Measurements from ENCODE around the gene SASH1.

Gene SASH1

GRCh38 chr6:148342350-148343046 is at the start of gene SASH1:
Gene SASH1 (plus strand): TSS chr6:148342838. CDS start chr6:148343068, 230 bp downstream.
- DNase-seq (ENCODE audit: low read depth): peak; percentile 62

GRCh38 chr6:148293181-148293995 is 49.2 kb upstream of the SASH1 start:
- DNase-seq (ENCODE audit: low read depth): no peak

DNA sequence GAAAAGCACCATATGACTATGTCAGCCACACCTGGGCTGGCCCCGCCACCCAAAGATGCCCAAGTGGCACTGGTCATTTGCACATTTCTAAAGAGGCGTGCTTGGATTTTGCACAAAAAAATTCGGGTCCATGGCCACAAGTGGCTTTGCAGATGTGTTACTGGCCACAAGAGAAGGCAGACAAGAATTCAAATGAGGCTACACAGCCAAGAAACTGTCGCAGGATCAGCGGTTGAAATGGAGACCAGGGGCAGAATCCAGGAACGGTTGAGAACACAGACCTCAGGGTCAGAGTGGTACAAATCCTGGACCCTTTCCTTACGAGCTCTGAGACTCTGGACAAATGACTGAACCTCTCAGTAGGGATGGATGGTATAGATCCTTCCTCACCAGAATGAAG is 48.6 kb upstream of the SASH1 start:
- DNase-seq (ENCODE audit: low read depth): no peak

DNA sequence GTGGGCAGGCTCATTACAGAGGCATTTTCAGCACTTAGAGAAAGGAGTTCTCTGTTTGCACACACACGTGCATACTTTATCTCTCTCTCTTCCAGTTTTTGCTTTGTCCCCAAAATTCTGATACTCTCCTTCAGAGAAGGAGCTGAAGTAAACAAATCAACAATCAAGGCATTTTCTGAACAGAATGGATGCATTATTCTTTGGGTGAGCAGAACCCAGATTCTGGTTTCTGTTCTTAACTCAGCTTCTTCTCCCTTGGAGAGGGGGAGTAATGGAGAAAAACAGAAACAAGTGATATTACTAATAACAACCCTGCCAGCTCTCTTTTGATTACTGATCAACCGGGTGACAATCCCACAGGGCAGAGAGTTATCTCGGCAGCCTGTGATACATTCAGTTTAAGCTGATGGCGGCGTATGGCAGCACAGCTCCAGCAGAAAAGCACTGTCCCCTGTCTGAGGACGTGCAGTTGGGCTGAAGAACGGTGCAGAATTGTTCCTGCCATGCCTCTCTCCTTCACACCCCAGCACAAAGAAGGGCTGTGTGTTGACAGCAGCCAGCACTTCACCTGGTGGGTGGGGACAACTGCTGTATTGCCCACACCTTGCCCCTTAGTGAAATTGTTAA is 47.3 kb upstream of the SASH1 start:
- no peak for DNase-seq (ENCODE audit: low read depth)

DNA sequence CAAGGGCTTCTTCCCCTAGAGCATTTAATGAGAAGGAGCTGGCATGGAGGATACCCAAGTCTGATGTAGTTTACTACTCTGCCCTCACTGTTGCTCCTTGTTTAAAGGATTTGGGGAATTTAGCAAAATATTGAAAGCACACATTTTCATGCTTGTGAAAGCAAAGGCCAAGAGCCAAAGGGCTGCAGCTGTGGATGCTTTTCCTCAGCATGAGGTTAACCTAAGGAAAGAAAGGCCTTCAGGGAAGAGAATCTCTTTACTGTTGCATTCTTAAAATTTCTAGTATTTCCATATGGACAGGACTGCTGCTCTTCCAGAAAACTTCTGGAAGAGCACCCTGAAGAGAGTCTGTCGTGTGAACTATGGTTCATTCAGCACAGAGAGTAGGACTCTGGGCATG is 45.9 kb upstream of the SASH1 start:
- DNase-seq (ENCODE audit: low read depth): no peak

GRCh38 chr6:148298683-148299082 is 44.0 kb upstream of the SASH1 start:
- no peak for DNase-seq (ENCODE audit: low read depth)

DNA sequence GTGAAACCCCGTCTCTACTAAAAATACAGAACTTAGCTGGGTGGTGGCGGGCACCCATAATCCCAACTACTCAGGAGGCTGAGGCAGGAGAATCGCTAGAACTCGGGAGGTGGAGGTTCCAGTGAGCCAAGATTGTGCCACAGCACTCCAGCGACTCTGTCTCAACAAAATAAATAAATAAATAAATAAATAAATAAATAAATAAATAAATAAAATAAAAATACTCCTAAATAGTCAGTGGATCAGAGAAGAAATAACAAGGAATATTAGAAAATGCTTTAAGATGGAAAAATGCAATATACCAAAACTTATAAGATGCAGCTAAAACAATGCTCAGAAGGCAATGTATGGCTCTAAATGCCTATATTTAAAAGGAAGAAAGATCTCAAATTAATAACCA is 39.0 kb upstream of the SASH1 start:
- DNase-seq (ENCODE audit: low read depth): no peak

DNA sequence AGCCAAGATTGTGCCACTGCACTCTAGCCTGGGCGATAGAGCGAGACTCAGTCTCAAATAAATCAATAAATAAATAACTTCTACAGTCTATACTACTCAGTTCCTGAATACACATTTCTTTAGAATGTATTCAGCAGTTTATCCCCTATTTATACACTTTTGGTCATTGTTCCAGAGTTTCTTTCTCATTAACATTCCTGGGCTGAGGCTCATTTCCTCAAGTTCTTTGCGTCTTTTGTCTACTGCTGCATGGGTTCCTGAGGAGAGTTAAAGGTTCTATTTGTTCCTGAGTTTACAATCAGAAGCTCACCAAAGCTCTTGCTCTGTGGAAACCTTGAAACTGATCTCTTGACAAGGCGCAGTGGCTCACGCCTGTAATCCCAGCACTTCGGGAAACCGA is 37.7 kb upstream of the SASH1 start:
- no peak for DNase-seq (ENCODE audit: low read depth)

DNA sequence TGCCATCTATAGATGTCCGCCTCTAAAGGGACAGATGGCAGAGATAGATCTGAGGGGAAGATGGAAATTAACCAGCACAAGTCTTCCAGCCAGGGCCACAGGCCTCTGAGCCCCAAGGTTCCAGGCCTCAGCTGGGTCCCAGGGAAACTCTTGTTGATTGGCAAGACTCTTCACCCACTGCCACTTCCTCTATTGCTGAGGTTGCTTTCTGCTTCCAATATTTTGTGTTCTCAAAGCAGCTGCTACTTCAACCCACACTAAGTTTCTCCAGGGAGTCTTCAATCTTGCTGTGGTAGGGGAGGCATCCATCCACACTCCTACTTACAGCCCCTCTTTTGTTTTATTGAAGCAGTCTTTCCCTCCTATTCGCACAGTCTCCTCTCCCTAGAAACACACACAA is 36.4 kb upstream of the SASH1 start:
- no peak for DNase-seq (ENCODE audit: low read depth)

- no peak for DNase-seq (ENCODE audit: low read depth)
These were observed 35.2 kb upstream of the SASH1 start for GRCh38 chr6:148307405-148307804.

- no peak for DNase-seq (ENCODE audit: low read depth)
These were observed 33.3 kb upstream of the SASH1 start for GRCh38 chr6:148309301-148309700.

GRCh38 chr6:148311966-148312669 is 30.5 kb upstream of the SASH1 start:
- DNase-seq (ENCODE audit: low read depth): no peak

DNA sequence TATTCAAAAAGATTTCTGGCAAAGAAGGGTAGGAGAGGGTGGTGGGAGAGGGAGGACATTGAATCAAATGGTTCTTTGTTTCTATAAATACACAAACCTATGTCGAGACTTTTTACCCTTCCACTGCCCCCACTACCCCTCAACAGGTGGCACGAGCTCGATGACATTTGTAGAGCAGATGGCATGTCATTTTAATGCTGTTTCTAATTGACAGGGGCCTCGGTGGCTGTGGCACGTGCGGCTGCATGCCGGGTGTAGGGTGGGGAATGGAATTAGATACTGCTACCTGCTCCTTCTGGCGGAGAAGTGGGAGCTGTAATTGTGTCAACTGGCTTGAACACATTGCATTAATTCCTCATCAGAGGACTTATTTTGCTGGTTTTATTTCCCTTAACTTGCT is 29.1 kb upstream of the SASH1 start:
- no peak for DNase-seq (ENCODE audit: low read depth)

DNA sequence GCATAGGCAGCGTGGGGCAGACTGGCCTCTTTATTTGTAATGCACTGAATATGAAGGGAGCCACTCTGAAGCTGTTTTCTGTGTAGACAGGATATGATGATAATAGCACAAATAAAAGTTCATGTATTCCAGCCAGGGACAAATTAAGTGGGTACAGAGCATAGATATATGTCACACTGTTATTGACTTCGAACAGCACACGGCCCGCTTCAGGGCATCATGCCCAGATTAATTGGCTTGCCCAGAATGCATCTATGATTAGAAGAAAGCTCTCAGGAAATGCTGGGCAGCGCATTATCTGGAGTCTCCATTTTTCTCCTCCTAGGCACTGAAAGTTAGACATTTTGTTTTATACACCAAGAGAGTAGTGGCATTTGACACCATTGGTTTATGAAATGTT is 26.3 kb upstream of the SASH1 start:
- DNase-seq (ENCODE audit: low read depth): no peak

DNA sequence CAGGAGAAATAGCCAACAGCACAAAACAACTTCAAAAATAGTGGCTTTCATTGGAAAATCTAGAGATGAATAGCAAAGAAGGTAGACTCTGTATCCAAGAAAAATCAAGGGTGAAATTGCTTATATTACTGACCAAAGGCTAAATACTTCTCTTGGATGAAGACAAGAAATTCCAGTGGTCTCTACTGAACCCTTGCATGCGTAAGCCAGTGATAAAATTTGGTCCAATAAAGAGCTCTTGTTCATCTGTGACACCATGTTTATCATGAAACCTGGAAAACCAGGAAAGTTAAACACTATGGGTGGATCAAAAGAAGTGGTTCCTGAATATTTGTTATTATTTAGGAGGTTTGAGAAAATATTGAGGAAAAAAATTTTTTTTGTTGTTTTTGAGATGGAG is 25.6 kb upstream of the SASH1 start:
- DNase-seq (ENCODE audit: low read depth): no peak

GRCh38 chr6:148317739-148318138 is 24.9 kb upstream of the SASH1 start:
- no peak for DNase-seq (ENCODE audit: low read depth)

DNA sequence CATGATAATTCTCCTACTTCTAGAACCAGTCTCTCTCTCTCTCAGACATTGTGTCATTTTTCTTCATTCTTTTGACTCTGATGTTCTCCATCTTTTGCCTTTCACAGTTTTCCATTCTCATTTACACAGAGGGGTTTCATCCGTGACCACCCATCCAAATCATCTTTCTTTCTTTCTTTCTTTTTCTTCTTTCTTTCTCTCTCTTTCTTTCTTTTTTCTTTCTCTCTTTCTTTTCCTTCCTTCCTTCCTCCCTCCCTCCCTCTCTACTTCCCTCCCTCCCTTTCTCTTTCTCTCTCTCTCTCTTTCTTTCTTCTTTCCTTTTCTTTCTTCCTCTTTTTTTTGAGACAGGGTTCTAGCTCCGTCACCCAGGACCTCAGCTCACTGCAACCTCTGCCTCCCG is 19.9 kb upstream of the SASH1 start:
- no peak for DNase-seq (ENCODE audit: low read depth)

GRCh38 chr6:148323344-148323743 is 19.3 kb upstream of the SASH1 start:
- DNase-seq (ENCODE audit: low read depth): no peak

DNA sequence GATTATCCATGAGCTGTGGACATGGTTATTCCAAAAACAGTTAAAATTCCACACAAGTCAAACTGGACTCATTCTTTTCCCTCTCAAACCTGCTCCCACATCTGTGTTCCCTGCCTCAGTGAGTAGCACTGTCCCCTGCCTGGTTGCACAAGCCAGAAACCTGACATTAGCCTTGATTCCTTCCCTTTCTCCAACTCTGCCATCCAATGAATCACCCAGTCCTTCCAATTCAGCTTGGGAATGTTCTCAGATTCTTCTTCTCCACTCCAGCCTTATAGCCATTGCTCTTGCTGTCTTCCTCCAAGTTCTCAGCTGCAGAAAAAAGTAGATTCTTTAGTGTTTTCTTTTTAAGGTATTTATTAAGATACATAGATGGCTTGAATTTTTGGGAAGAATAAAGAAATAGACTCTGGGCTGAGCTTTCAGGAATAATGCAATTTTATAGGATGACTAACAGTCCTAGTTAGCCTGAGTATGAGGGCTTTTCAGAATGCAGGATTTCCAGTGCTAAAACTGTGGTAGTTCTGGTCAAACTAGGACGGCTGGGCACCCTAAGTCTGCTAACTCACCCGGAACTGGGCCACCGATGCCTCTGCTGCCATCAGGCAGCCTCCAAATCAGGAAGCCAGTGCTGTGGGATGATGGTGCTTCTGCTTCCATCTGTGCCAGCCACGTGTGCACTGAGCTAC is 18.2 kb upstream of the SASH1 start:
- no peak for DNase-seq (ENCODE audit: low read depth)

- no peak for DNase-seq (ENCODE audit: low read depth)
These were observed 17.1 kb upstream of the SASH1 start for GRCh38 chr6:148325316-148326068.

DNA sequence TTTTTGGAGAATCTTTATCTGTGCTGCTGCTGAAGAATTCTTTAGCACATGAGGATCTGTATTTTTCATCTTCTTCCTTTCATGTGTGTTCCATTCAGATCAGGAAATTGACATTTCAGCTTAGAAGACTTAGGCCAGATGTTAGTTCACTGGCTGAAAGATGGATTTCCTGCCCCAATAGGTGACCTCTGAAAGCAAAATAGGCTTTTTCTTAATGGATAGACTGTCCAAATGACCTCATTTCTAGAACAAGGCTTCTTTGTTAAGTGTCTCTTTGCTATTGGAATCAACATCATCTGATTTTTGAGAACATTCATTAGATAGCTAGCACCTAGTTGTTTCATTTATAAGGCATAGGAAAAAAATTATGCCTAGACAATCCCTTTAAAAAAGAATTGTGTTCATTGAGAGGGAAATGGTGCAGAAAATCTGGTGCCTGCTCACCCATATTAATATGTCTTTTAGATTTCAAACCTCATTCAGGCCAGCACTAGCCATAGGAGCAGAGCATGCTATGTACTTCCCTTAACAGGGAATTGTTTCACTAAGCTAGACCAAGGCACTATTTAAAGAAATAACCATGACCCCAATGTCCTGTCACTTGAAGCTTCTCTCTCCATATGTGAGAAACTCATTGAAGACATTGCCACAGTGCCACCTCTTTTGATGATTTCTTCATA is 13.6 kb upstream of the SASH1 start:
- DNase-seq (ENCODE audit: low read depth): no peak

All from HS-27A (cell line).